Osteoblast (primary cell): ENCODE results near the gene THYN1. TPM values are rescaled to one million over a fixed set of nuclear protein-coding genes. Genes with fewer than 3 reads are reported as not detected.

Experiments
- DNase-seq: peaks from one replicate; pipeline ENCODE4 v3.0.0; 2011; ENCODE audit warnings: low spot score, mixed read lengths; ENCODE audit not compliant: insufficient read length; ENCODE audit errors: missing footprints
- H2AFZ ChIP-seq: 2 replicates; pipeline ENCODE4 v1.6.0; 2011; ENCODE audit warnings: mild to moderate bottlenecking, low read length
- H3K27ac ChIP-seq: 2 replicates; pipeline ENCODE4 v1.5.1; 2011; ENCODE audit warnings: mild to moderate bottlenecking, low read depth, low read length, moderate library complexity
- H3K27me3 ChIP-seq: 2 replicates; pipeline ENCODE4 v1.6.0; 2012; ENCODE audit warnings: mild to moderate bottlenecking, control low read depth, inconsistent platforms, low read length, moderate library complexity; ENCODE audit not compliant: insufficient read depth
- H3K36me3 ChIP-seq: 2 replicates; pipeline ENCODE4 v1.5.1; 2011; ENCODE audit warnings: mild to moderate bottlenecking, low read length, control low read depth, moderate library complexity; ENCODE audit not compliant: insufficient read depth
- H3K4me1 ChIP-seq: 2 replicates; pipeline ENCODE4 v1.5.1; 2011; ENCODE audit warnings: mild to moderate bottlenecking, low read length, control low read depth, moderate library complexity; ENCODE audit not compliant: insufficient read depth
- H3K4me2 ChIP-seq: 2 replicates; pipeline ENCODE4 v1.6.0; 2011; ENCODE audit warnings: mild to moderate bottlenecking, low read length; ENCODE audit not compliant: insufficient read depth
- H3K4me3 ChIP-seq: fragments of 200-600 bp; sonication (generic); 3 replicates; pipeline ENCODE4 v1.5.1; 2012; ENCODE audit warnings: mild to moderate bottlenecking, low read length, inconsistent platforms; ENCODE audit not compliant: insufficient read depth
- H3K79me2 ChIP-seq: 2 replicates; pipeline ENCODE4 v1.6.0; 2012; ENCODE audit warnings: mild to moderate bottlenecking, low read length, control low read depth, inconsistent platforms; ENCODE audit not compliant: insufficient read depth
- H3K9me3 ChIP-seq: 2 replicates; pipeline ENCODE4 v1.5.1; 2011; ENCODE audit warnings: low read depth, low read length, control low read depth
- H4K20me1 ChIP-seq: 2 replicates; pipeline ENCODE4 v1.6.0; 2012; ENCODE audit warnings: mild to moderate bottlenecking, low read length, control low read depth; ENCODE audit not compliant: insufficient read depth
- CTCF ChIP-seq: IDR thresholded peaks from 2 replicates; pipeline ENCODE4 v1.5.1; 2011; ENCODE audit warnings: mild to moderate bottlenecking, low read depth, low read length, moderate library complexity; ENCODE audit errors: extremely low read depth
- total RNA-seq: library from RNA; depleted of rRNA; stranded (reverse); fragments of >200 nt; gene quantifications from 2 replicates; pipeline ENCODE4 v1.2.3, GENCODE V29; 2012

The THYN1 gene
- total RNA-seq: 36.2 and 42.0 TPM in 2 replicates

DNA sequence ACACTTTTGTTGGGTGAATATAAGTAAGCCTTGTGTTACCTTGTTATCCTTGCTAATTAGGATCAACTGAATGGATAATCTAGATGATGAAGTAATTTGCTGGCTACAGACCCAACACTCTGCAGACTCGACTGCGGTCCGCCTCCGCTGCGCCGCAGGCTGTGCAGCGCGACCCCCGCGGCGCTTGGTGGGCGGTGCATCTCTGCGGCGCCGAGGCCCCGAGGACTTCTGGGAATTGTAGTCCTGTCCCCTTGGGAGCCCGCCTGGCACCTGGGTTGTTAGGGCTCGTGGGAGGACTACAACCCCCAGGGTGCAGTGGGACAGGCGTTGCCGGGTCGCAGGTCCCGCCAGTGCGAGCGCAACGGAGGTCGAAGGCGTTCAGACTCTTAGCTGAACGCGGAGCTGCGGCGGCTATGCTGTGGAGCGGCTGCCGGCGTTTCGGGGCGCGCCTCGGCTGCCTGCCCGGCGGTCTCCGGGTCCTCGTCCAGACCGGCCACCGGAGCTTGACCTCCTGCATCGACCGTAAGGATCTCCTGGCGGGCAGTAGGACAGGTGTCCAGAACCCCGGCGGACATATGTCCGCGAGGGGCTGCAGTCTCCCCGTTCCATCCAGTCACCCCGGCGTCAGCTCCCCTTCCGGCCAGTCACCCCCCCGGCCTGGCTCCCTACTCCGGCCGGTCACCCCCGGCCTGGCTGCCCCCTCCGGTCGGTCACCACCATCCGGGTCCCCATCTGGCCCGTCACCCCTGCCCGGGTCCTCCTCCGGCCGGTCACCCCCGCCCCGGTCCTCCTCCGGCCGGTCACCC is at the start of gene THYN1, which contains the start of gene ACAD8:
THYN1 (minus strand) TSS at position 165 of the 806 bp plus-strand sequence. CDS start 470 bp downstream, outside the sequence.
ACAD8 (plus strand) TSS at position 381 of the 806 bp plus-strand sequence; CDS start at position 414, 33 bp downstream.
- H3K4me2 ChIP-seq: peak within 1 kb of the TSS; percentile 78
- peak within 1 kb of the TSS; percentile 82 for H3K4me3 ChIP-seq
- peaks cover 16% of the 10 kb centered on the region for H3K4me1 ChIP-seq
- H3K79me2 ChIP-seq: peaks cover 36% of the 10 kb centered on the region
- no peaks in the 10 kb centered on the region for H3K27me3 ChIP-seq
- TF ChIP-seq CTCF: no peak
- DNase-seq: peak; percentile 99
- H3K9me3 ChIP-seq: no peaks in the 10 kb centered on the region
- H3K36me3 ChIP-seq: peaks cover 34% of the 10 kb centered on the region
- H3K27ac ChIP-seq: peak within 1 kb of the TSS; percentile 50
- H2AFZ ChIP-seq: peak within 1 kb of the TSS; percentile 85
- H4K20me1 ChIP-seq: no peaks in the 10 kb centered on the region

DNA sequence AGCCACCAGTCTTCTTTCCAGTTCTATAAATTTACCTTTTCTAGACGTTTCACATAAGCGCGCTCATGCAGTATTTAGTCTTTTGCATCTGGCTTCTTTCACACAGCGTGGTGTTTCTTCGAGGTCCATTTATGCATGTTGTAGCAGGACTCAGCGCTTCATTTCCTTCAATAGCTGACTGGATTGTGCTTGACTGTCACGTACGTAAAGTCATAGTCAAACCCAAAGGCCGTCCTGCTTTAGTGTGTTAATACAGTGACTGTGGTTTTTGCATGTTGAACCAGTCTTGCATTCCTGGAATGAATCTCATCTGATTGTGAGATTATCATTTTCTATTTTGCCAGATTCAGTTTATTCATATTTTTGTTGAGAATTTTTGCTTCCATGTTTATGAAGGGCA is 41.5 kb upstream of the THYN1 start:
- no peaks in the 10 kb centered on the region for H3K36me3 ChIP-seq
- TF ChIP-seq CTCF: no peak
- no peaks in the 10 kb centered on the region for H4K20me1 ChIP-seq
- no peak for DNase-seq
- no peak overlapping the region for H3K4me3 ChIP-seq
- H3K27me3 ChIP-seq: no peaks in the 10 kb centered on the region
- no peaks in the 10 kb centered on the region for H3K79me2 ChIP-seq
- no peak overlapping the region for H3K27ac ChIP-seq
- no peaks in the 10 kb centered on the region for H3K4me1 ChIP-seq
- no peak overlapping the region for H3K4me2 ChIP-seq
- H2AFZ ChIP-seq: no peak overlapping the region
- no peaks in the 10 kb centered on the region for H3K9me3 ChIP-seq

GRCh38 chr11:134293119-134294113 is 40.3 kb upstream of the THYN1 start:
- Histone ChIP-seq H3K27me3 (no peaks in the 10 kb centered on the region), H3K79me2 (no peaks in the 10 kb centered on the region), H2AFZ (no peak overlapping the region), H4K20me1 (no peaks in the 10 kb centered on the region), H3K4me3 (no peak overlapping the region), H3K4me1 (no peaks in the 10 kb centered on the region), H3K27ac (no peak overlapping the region), H3K9me3 (no peaks in the 10 kb centered on the region), H3K4me2 (no peak overlapping the region), H3K36me3 (no peaks in the 10 kb centered on the region)
- peak; percentile 32 for DNase-seq
- no peak for TF ChIP-seq CTCF

GRCh38 chr11:134292661-134293060 is 39.5 kb upstream of the THYN1 start:
- Histone ChIP-seq H3K9me3 (no peaks in the 10 kb centered on the region), H3K36me3 (no peaks in the 10 kb centered on the region), H3K4me2 (no peak overlapping the region), H3K4me3 (no peak overlapping the region), H2AFZ (no peak overlapping the region), H3K4me1 (no peaks in the 10 kb centered on the region), H3K27me3 (no peaks in the 10 kb centered on the region), H3K27ac (no peak overlapping the region), H4K20me1 (no peaks in the 10 kb centered on the region), H3K79me2 (no peaks in the 10 kb centered on the region)
- no peak for DNase-seq
- TF ChIP-seq CTCF: no peak
